Thoracic aorta (tissue), 2 donors: ENCODE data around the gene C2orf76. TPM values are rescaled to one million over a fixed set of nuclear protein-coding genes. Genes with fewer than 3 reads are reported as not detected.

Experiments used
- ATAC-seq: fragments of 150-250 bp; one replicate; pipeline ENCODE4 v1.8.0; 2017; ENCODE audit warnings: low read depth; ENCODE audit not compliant: insufficient number of reproducible peaks, low FRiP score
- DNase-seq: peaks from one replicate; pipeline ENCODE4 v3.0.0-alpha.2; 2020; ENCODE audit warnings: low spot score
- H3K27ac ChIP-seq, 2 donors: fragments of 200-600 bp; sonication (generic); 1 replicate in 1 of 2; 2 replicates in 1 of 2; pipeline ENCODE4 v1.5.1; 2016; ENCODE audit warnings: mild to moderate bottlenecking in 2 of 2, moderate library complexity in 2 of 2
- H3K27me3 ChIP-seq: fragments of 200-600 bp; sonication (generic); replicated peaks from 2 replicates; pipeline ENCODE4 v1.6.0; 2016; ENCODE audit warnings: mild to moderate bottlenecking; ENCODE audit not compliant: insufficient read depth
- H3K36me3 ChIP-seq: fragments of 200-600 bp; sonication (generic); one replicate; pipeline ENCODE4 v1.5.1; 2016
- H3K4me1 ChIP-seq, 2 donors: fragments of 200-600 bp; sonication (generic); 1 replicate in 1 of 2; 2 replicates in 1 of 2; pipeline versions ENCODE4 v1.5.1 to v1.6.0; 2016; ENCODE audit warnings: low read depth in 2 of 2, mild to moderate bottlenecking in 1 of 2; ENCODE audit not compliant: control insufficient read depth in 1 of 2
- H3K4me3 ChIP-seq: fragments of 200-600 bp; sonication (generic); 2 replicates; pipeline ENCODE4 v1.5.1; 2016; ENCODE audit warnings: mild to moderate bottlenecking
- H3K9me3 ChIP-seq: fragments of 200-600 bp; sonication (generic); 2 replicates; pipeline ENCODE4 v1.5.1; 2016
- CTCF ChIP-seq: fragments of 200-600 bp; sonication (generic); IDR thresholded peaks from one replicate; pipeline ENCODE4 v1.5.1; 2019; ENCODE audit warnings: antibody characterized with exemption
- total RNA-seq, 2 donors: library from RNA; depleted of rRNA; stranded (reverse); fragments of >200 nt; gene quantifications; one replicate each; pipeline versions ENCODE4 v1.1.0 to v1.2.3, GENCODE V29; 2016

C2orf76 gene
- total RNA-seq, 2 donors from 2014 or later: 2.2 to 6.5 TPM

DNA sequence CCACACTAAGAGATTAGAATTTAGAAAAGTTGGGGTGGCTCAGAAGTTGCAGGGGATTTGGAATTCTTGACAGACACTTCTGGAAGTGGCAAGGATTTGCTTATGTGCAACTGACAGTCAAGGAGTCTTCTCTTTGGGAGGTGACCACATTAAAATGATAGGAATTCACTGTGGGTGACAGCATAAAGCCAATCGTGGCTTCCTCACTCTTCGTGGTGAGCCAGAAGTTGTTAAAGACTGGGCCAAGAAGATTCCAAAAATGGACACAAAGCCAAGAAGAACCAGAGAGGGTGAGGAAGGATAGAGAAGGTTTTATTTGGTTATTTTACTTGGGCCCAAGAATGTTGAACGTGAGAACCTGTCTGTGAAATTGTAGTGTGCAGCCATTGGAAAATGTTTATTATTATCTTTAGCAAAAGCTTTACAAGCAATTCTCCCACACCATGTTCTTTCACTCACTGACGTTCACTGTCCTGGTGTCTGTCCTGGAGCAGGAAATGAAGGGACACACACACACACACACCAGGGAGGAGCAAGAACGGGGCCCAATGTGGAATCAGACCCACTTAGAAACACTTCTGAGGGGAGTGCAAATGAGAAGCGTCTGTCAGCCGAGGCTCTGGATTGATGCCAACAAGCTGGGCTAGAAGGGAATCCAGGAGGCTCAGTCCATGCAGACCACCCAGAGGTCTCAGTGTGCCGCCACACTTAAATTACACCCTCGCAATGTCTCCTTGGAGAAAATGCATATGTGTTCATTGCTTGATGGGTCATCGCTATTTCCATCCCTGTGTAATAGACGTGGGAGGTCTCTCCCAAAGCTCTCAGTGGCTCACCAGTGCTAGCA is 105.8 kb downstream of the C2orf76 start:
- no peak for ATAC-seq
- H3K36me3 ChIP-seq: peaks cover 4% of the 10 kb centered on the region
- no peaks in the 10 kb centered on the region for H3K4me1 ChIP-seq
- no peak for TF ChIP-seq CTCF
- no peak overlapping the region for H3K4me3 ChIP-seq
- DNase-seq: no peak
- H3K27me3 ChIP-seq: no peaks in the 10 kb centered on the region
- H3K9me3 ChIP-seq: no peaks in the 10 kb centered on the region
- H3K27ac ChIP-seq: no peak overlapping the region

DNA sequence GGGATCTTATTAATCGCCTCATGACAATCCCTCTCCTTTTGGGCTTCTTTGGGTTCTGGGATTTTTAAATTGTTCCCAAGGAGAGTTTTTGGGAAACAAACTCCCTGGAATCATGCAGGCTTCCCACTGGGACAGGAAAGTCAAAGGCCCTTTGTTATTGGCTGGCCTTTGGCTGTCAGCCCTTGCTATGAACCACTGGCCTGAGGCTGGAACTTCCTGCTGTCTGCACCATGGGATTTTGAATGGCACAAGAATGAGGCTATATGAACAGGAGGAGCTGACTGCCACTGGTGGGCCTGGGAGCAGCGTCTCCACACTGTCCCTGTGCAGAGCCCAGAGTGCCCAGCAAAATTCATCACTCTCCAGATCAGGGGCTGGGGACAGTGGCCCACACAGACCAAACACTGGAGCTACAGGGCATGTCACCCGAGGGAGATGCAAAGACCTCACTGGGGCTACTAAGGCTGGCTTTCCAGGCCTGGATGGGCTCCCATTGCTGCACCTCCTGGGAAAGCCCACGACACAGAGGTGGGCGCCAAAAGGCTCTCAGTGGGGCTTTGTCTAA is 107.3 kb downstream of the C2orf76 start:
- Histone ChIP-seq H3K4me1 (no peaks in the 10 kb centered on the region), H3K4me3 (no peak overlapping the region), H3K27me3 (no peaks in the 10 kb centered on the region), H3K36me3 (peaks cover 7% of the 10 kb centered on the region), H3K27ac (no peak overlapping the region), H3K9me3 (no peaks in the 10 kb centered on the region)
- DNase-seq (no peak), ATAC-seq (no peak)
- TF ChIP-seq CTCF: no peak

GRCh38 chr2:119257198-119257597 is 109.4 kb downstream of the C2orf76 start:
- H3K9me3 ChIP-seq: no peaks in the 10 kb centered on the region
- H3K36me3 ChIP-seq: peaks cover 7% of the 10 kb centered on the region
- no peak overlapping the region for H3K4me3 ChIP-seq
- no peak overlapping the region for H3K27ac ChIP-seq
- no peaks in the 10 kb centered on the region for H3K27me3 ChIP-seq
- H3K4me1 ChIP-seq: peaks cover 7% of the 10 kb centered on the region in 2 donors
- ATAC-seq: no peak
- DNase-seq: no peak
- no peak for TF ChIP-seq CTCF

DNA sequence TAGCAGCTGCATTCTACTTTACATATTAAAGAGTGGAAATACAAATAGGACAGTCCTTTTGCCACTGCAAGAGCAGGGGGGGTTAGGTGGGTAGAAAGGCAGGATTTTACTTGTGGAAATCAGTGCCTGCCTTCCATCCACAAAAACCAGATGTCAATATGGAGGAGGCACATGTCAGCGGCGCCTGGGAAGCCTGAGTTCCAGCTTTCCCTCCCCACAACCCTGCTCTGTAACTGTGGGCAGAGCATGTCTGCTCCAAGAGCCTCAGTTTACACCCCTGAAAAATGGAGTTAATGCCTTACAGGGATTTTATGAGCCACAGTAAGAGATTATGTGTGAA is 110.1 kb downstream of the C2orf76 start:
- no peaks in the 10 kb centered on the region for H3K9me3 ChIP-seq
- H3K27ac ChIP-seq: no peak overlapping the region
- TF ChIP-seq CTCF: no peak
- H3K4me3 ChIP-seq: no peak overlapping the region
- no peaks in the 10 kb centered on the region for H3K27me3 ChIP-seq
- ATAC-seq: no peak
- H3K4me1 ChIP-seq: peaks cover 7% of the 10 kb centered on the region in 2 donors
- no peak for DNase-seq
- peaks cover 7% of the 10 kb centered on the region for H3K36me3 ChIP-seq

GRCh38 chr2:119255760-119256581 is 110.7 kb downstream of the C2orf76 start:
- Histone ChIP-seq H3K36me3 (peaks cover 7% of the 10 kb centered on the region), H3K27ac (no peak overlapping the region), H3K27me3 (no peaks in the 10 kb centered on the region), H3K4me3 (no peak overlapping the region), H3K9me3 (no peaks in the 10 kb centered on the region), H3K4me1 (peaks cover 7% of the 10 kb centered on the region in 2 donors)
- TF ChIP-seq CTCF: no peak
- ATAC-seq (no peak), DNase-seq (no peak)
